Measurements from ENCODE around the gene TCP10L. TPM values are rescaled to one million over a fixed set of nuclear protein-coding genes. Genes with fewer than 3 reads are reported as not detected.
A peak's percentile ranks its signal among the peaks of the same experiment; 100 is the strongest.
"Not testable (repeated sequence)": the region's sequence is repeated elsewhere in the genome, so short reads cannot be mapped to it uniquely, and the experiment has no call there.

TCP10L gene, protein sequence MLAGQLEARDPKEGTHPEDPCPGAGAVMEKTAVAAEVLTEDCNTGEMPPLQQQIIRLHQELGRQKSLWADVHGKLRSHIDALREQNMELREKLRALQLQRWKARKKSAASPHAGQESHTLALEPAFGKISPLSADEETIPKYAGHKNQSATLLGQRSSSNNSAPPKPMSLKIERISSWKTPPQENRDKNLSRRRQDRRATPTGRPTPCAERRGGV
- 0.13 TPM for total RNA-seq
- long read RNA-seq: 0 reads

- no peak for DNase-seq (ENCODE audit: low spot score)
Measured at GRCh38 chr21:32585042-32585710, at the start of gene TCP10L. TCP10L (minus strand) TSS chr21:32585523; CDS start chr21:32584304, 1,219 bp downstream.

- DNase-seq (ENCODE audit: low spot score): no peak
Measured at GRCh38 chr21:32626621-32627196, 41.4 kb upstream of the TCP10L start.

DNA sequence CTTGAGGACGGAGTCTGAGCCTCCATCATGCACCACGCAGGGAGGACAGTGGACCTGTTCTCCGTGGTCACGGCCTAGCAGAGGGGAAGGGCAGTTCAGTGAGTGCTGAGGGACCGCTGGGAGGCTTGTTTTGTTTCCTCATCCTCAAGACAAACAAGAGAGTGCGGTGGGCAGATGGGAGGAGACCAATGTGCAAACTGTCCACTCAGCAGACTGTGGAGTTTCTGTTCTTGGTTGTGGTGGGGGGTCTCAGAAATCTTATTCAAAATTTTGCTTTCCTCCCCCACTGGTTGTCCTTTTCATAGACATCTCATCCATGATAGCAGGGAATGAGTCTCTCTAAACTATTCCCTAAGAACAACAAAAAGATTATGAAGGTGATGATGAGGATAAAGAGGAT lies 32.9 kb upstream of the TCP10L start:
- DNase-seq (ENCODE audit: low spot score): not testable (repeated sequence)

DNA sequence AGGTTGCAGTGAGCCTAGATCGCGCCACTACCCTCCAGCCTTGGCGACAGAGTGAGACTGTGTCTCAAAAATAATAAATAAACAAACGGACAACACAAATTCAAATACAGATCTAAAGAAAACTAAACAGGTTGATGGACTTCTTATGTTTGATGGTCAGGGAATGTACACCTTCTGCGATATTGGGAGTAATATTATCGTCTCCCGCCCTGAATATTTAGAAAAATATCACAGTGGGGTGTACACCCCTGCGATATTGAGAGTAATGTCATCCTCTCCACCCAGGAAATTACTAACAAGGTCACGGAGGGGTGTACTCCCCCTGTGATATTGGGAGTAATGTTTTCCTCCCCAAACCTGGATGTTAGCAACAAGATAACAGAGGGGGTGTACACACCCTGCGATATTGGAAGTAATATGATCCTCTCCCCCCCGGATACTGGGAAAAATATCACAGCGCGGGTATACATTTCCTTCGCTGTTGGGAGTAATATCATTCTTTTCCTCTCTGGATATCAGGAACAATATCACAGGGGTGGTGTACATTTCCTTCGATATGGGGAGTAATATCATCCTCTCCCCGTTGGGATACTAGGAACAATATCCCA lies 28.2 kb upstream of the TCP10L start:
- DNase-seq (ENCODE audit: low spot score): no peak

GRCh38 chr21:32612999-32613337 lies 27.6 kb upstream of the TCP10L start:
- no peak for DNase-seq (ENCODE audit: low spot score)

- peak; percentile 95 for DNase-seq (ENCODE audit: low spot score)
Measured at GRCh38 chr21:32612075-32612998, 27.0 kb upstream of the TCP10L start, which contains the start of gene CFAP298. CFAP298 (minus strand) TSS chr21:32612377; CDS start chr21:32612243, 134 bp downstream.

- DNase-seq (ENCODE audit: low spot score): no peak
Measured at GRCh38 chr21:32611471-32611997, 26.2 kb upstream of the TCP10L start.

DNA sequence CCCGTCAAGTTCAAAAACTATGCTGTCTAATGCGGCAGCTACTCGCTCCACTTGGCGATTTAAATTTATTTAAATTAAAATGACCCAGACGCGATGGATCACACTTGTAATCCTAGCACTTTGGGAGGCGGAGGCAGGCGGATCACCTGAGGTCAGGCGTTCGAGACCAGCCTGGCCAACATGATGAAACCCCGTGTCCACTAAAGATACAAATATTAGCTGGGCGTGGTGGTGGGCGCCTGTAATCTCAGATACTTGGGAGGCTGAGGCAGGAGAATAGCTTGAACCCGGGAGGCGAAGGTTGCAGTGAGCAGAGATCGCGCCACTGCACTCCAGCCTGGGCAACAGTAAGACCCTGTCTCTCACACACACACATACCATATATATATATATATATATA lies 25.6 kb upstream of the TCP10L start:
- not testable (repeated sequence) for DNase-seq (ENCODE audit: low spot score)

DNA sequence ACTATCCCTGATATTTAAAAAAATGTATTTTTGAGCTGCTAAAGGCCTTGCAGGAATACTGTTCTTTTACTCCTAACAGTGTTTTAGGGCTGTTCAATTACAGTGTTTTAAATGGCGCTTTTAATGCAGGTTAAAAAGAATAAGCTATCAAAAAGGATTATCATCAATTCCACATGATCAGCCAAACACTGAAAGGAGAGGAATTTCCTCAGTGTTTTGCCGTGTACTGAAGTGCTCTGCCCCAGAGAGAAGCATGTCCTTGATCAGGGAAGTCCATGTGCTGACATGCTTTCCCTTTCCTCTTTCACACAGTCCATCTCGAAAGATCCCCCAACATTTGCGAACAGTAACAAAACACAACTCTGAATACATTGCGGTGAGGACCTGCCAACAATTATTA lies 23.5 kb upstream of the TCP10L start:
- DNase-seq (ENCODE audit: low spot score): no peak

DNA sequence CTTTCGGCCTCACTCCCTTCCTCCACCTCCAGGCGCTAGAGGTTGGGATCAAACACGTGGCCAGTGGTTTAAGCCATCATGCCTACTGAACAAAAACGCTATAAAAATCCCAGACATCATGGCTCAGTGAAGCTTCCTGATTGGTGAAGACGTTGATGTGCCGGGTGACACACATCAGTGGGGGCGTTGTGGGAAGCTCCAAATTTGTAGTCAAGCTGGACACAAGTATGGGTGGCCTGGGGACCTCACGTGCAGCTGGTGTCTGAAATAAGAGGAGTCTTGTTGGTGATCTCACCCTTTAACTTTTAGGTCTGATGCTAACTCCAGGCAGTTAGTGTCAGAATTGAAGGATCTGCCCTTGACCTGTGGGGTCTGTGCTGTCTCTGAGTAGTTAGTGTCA lies 20.1 kb upstream of the TCP10L start:
- DNase-seq (ENCODE audit: low spot score): no peak

DNA sequence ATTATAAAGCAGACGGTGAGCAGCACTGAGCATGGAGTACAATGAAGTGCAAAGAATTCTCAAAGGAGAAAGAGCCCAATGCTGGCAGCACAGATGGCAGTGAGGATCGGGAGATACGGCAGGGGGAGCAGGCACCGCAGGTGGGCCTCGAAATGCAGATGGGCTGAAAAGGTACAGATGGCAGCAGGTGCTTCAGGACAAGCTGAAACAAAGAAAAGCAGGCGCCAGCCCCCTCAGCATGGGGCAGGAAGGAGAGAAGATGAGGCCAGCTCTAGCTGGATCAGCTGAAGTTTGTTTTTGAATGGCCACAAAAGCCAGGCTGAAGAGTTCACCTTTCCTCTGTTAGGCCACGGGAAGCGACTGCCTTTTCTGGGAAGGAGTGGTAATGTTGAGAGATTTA lies 19.1 kb upstream of the TCP10L start:
- no peak for DNase-seq (ENCODE audit: low spot score)

- no peak for DNase-seq (ENCODE audit: low spot score)
Measured at GRCh38 chr21:32603131-32603530, 17.8 kb upstream of the TCP10L start.

DNA sequence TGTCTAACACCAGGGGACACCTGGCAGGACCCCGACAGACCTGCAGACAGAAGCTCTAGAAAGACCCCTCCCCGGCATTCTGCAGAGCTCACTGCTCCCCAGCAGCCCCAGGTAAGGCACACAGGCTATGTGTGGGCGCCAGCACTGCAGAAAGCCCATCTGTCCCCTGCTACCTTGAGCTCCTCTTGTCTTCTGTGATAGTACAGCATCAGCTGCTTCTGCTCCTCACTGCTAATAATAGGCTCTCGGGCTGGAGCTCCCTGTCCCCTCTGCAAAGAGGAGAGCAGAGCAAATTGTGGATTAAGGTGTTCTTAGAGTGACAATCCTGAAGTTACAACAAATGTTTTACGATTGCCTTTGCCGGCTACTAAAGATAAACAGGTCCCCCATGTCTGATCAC lies 16.8 kb upstream of the TCP10L start:
- no peak for DNase-seq (ENCODE audit: low spot score)

- no peak for DNase-seq (ENCODE audit: low spot score)
Measured at GRCh38 chr21:32599526-32599925, 14.2 kb upstream of the TCP10L start.

DNA sequence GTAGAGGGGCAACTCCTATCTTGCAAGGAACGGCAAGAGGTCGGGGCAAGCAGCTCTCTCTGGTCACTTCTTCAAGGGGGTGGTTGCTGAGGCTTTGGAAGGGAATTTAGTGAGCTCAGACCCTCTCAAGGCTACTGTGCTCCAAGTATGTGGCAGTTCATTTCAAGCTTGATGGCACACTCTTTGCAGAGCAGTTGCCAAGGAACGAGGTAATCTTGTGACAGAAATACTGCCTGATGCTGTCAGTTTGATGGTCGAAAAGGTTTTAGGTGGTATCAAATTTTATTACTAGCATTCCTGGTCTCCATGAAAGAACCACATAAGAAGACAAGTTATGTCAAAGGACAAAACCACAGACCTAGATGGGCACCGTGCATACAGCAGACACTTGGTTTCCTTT lies 13.8 kb upstream of the TCP10L start:
- DNase-seq (ENCODE audit: low spot score): no peak

- DNase-seq (ENCODE audit: low spot score): no peak
Measured at GRCh38 chr21:32597205-32597604, 11.9 kb upstream of the TCP10L start.

DNA sequence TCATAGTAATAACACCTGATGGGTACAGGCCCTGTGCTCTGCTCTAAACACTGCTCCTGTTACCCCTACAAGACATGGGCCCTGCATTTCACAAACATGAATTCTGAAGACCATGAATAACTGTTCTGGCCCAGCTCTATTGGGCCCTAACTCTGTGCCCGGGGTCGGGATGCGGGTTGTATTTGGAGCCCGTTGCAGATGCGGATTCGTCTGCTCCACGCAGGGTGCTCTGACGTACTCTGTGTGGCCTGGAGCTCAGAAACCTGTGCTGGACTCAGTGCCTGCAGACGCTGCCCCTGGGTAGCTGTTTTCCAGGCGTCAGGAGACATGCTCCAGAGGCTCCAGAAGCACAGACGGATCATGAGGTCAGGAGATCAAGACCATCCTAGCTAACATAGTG lies 10.1 kb upstream of the TCP10L start:
- no peak for DNase-seq (ENCODE audit: low spot score)

DNA sequence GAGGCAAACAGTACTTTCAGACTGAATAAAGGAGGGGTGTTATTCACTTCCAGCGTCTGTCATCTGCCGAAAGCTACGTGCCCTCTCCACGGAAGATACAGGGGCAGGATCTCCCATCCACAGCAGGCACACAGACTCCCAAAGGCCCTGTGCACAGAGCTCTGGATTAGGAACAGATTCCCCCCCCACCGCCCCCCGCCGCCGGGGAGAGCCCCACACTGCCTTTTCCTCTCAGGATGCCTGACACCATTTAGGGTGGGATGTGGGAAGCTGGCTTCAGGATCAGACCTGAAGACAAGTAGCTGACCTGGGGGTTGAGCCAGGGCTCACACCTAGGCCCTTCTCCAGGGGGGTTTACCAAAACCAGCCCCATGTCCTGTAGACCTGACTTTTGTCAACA lies 8.4 kb upstream of the TCP10L start:
- DNase-seq (ENCODE audit: low spot score): no peak

GRCh38 chr21:32592929-32593502 lies 7.7 kb upstream of the TCP10L start:
- DNase-seq (ENCODE audit: low spot score): no peak

GRCh38 chr21:32590130-32590529 lies 4.8 kb upstream of the TCP10L start:
- DNase-seq (ENCODE audit: low spot score): no peak

- no peak for DNase-seq (ENCODE audit: low spot score)
Measured at GRCh38 chr21:32587651-32588050, 2.3 kb upstream of the TCP10L start.
